GM19455 (cell line): ENCODE data around the gene CCDC63.
"Not testable (repeated sequence)": the region's sequence is repeated elsewhere in the genome, so short reads cannot be mapped to it uniquely, and the experiment has no call there.

Experiments used
- ATAC-seq: cut with Tn5 transposase; IDR thresholded peaks from one replicate; pipeline ENCODE4 v1.9.1; 2021; ENCODE audit not compliant: unreplicated experiment

CCDC63 gene

GRCh38 chr12:110844131-110844530 is 2.7 kb upstream of the CCDC63 start:
- no peak for ATAC-seq

GRCh38 chr12:110844551-110845338 is 2.0 kb upstream of the CCDC63 start:
- no peak for ATAC-seq

DNA sequence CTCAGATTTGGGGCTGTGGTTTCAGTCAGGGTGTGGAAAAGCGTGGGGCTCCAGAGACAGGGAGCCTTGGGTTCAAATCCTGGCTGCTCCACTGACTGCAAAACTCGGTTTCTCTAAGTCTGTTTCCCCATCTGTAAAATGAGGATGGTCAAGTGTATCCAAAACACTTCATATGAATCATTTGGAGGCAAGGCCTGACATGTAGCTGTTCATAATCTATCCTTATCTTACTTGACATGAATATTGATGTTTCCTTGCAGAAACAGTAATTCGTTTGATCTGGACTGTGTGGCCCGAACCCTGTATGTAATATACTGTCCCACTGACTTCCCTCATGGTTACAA is 1.5 kb upstream of the CCDC63 start:
- no peak for ATAC-seq

DNA sequence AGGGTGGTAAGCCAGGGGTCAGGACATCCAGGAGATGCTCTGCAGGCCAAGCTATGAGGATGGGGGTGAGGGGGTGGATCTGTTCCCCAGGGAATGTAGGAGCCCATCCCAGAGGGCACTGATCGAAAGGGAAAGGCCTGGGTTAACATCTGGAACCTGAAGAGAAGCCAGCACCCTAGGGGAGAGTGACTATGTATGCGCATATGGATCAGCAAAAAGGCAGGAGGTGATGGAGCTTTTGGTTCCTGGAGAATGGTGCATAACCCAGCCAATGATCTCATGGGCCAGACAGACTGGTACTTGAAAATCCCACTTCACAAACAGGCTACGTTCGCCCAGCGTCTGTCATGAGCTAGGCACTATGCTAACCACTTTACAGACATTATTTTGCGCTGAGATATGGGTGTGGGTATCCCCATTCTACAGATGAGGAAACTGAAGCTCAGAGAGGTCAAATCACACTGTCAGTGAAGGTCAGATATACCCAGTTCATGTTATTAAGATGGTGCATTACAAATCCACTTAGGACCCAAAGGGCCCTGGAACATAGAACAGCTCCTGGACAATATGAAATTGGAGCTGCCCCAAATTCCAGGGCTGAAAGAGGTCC is 1.6 kb downstream of the CCDC63 start:
- ATAC-seq, result no peak

DNA sequence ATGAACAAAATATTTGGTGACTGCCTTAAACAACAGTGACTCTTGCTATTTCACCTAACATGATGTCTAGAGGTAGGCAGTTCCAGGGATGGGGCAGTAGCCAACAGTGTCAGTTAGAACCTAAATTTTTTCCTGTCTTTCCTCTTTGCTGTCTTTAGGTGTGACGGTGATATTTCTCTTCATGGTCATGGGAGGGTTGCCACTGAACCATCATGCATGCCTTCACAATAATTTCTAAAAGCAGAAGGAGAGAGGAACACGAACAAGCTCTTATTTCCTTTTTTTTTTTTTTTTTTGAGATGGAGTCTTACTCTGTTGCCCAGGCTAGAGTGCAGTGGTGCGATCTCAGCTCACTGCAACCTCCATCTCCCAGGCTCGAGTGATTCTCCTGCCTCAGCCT is 2.4 kb downstream of the CCDC63 start:
- ATAC-seq, result no peak

GRCh38 chr12:110849748-110850403 is 3.1 kb downstream of the CCDC63 start:
- no peak for ATAC-seq

DNA sequence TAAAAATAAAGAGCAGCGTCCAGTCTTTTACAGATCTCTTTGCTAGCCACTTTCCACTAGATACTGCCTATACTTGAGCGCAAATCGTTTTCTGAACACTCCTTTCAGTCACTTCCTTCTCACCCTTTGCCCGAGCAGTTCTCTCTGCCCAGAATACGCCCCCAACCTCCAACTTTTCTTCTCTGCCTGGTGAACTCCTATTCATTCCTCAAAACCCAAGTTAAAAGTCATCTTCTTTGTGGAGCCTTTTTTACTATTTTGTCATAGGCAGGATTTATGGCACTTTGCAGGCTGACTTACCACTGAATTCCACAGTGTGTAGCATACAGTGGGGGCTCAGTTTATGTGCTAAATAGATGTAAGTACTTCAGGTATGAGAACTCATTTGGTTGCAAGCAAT is 4.0 kb downstream of the CCDC63 start:
- ATAC-seq, result no peak

GRCh38 chr12:110853836-110854235 is 7.0 kb downstream of the CCDC63 start:
- ATAC-seq, result no peak

DNA sequence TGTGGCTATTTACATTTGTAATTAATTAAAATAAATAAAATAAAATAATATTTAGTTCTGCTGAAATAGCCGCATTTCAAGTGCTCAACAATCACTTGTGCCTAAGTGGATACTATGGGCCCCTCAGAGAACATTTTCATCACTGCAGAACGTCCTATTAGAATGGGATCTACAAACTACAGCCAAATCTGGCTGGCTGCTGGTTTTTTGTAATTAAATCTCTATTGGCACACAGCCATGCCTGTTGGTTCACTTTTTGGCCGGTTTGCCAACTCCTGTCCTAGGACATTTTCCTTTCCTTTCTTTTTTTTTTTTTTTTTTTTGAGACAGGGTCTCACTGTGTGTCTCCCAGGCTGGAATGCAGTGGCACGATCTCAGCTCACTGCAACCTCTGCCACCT is 9.8 kb downstream of the CCDC63 start:
- ATAC-seq, result no peak

DNA sequence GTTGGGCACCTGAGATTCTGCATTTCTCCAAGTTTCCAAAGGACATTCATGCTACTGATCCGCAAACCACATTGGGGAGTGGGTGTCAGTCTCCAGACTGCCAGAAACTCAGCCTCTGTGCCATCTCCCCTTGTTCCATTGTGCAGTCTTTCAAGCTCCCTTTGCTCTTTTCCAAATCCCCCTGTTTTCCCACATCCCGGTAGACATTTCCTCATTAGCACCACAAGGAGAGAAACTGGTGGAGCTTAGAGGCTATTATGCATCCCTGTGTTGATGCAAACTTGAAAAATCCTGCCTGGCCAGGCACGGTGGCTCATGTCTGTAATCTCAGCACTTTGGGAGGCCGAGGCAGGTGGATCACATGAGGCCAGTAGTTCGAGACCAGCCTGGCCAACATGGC is 10.7 kb downstream of the CCDC63 start:
- ATAC-seq, result no peak

DNA sequence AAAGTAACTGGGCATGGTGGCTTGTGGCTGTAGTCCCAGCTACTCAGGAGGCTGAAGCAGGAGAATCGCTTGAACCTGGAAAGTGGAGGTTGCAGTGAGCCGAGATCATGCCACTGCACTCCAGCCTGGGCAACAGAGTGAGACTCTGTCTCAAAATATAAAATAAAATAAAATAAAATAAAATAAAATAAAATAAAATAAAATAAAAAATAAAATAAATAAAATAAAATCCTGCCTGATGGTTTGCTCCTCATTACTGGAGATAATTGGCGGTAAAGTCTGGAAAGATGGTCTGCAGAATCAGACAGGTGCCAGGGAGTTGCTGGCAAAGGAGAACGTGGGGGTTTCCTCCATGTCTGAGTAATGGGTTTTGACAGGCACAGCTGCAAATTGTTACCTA is 11.2 kb downstream of the CCDC63 start:
- not testable (repeated sequence) for ATAC-seq

DNA sequence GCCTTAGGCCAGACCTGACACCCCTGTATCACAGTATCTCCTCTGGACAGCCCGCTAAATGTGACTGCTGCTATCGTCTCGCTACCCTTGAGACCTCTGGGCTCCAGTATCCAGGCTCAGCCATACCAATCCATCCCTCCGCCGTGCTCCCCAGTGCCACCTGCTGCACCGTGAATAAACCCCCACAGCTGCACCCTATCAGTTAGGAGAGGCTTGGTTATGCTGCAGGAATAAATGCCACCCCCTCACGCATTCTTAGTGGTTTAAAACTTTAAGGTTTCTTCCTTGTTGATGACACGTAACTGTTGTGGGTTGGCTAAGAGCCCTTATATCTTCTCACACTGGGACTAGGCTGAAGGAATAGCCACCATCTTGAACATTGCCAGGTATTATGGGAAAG is 12.1 kb downstream of the CCDC63 start:
- ATAC-seq, result no peak

GRCh38 chr12:110860833-110861296 is 14.1 kb downstream of the CCDC63 start:
- ATAC-seq, result no peak

DNA sequence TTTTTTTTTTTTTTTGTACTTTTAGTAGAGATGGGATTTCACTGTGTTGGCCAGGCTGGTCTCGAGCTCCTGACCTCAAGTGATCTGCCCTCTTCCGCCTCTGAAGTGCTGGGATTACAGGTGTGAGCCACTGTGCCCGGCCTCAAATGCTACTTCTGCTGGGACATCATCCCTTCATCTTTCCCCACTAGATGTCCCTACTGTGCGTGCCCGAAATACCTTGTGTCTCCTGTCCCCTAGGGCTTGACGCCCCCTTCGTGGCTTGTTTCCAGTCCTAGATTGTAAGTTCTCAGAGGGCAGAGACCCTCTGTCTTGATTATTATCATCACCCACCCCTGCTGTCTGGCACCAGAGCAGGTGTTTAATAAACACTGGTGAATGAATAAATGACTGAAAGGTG is 14.9 kb downstream of the CCDC63 start:
- ATAC-seq, result no peak

DNA sequence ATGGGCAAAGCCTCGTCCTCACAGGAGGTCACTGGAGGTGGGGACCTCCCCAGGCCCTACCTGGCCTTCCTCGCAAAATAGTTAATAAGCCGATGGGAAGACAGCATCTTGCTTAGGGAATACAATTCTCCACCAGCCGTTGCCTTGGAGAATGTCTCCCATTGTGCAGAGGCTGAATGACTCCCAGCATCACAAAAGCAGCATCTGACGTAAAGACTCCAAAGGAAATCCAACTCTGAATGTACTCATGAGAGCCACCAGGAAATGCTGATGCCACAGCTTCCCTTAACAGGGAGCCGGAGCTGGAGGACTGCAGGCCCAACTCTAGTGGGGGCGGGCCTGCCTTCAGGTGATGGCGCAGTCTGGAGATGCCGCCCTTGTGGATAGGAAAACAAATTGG is 15.5 kb downstream of the CCDC63 start:
- no peak for ATAC-seq

DNA sequence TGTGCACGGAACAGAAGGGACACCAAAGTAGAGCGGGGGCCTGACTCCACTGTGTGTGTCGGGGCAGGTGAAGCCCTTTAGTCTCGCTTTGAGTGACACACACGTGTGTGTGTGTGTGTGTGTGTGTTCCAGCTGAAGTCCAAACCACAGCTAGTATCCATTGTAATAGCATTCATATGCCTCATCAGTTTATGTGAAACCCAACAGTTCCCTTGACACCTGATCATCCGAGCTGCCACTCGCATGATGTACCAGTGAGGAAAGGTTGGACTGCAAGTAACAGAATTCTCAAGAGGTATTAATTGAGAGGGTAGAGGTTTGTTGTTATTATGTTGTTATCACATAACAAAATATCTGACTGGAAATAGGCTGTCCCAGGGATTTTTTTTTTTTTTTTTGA is 16.4 kb downstream of the CCDC63 start:
- ATAC-seq, result no peak

- ATAC-seq, result no peak
Observed at GRCh38 chr12:110865521-110865920, 18.7 kb downstream of the CCDC63 start.

GRCh38 chr12:110869026-110869425 is 22.2 kb downstream of the CCDC63 start:
- ATAC-seq, result no peak

- no peak for ATAC-seq
Observed at GRCh38 chr12:110869803-110870202, 23.0 kb downstream of the CCDC63 start.

GRCh38 chr12:110872100-110872499 is 25.3 kb downstream of the CCDC63 start:
- ATAC-seq, result no peak

- no peak for ATAC-seq
Observed at GRCh38 chr12:110874351-110874750, 27.6 kb downstream of the CCDC63 start.

GRCh38 chr12:110874781-110875180 is 28.0 kb downstream of the CCDC63 start:
- ATAC-seq, result no peak
